ENCODE results near the gene EDN2. TPM values are rescaled to one million over a fixed set of nuclear protein-coding genes. Genes with fewer than 3 reads are reported as not detected.

EDN2 gene
- polyA plus RNA-seq, 10 donors = 0.23 to 3.8 (median 0.66) TPM; not detected in 1

GRCh38 chr1:41440321-41441085 lies 44.0 kb downstream of the EDN2 start:
- no peak for DNase-seq

- DNase-seq = no peak
Measured at GRCh38 chr1:41439234-41439633, 45.2 kb downstream of the EDN2 start.

- no peak for DNase-seq
Measured at GRCh38 chr1:41438711-41439110, 45.8 kb downstream of the EDN2 start.

- DNase-seq = no peak
Measured at GRCh38 chr1:41437011-41437355, 47.5 kb downstream of the EDN2 start.

GRCh38 chr1:41436281-41437010 lies 48.0 kb downstream of the EDN2 start:
- no peak for DNase-seq

- DNase-seq = no peak
Measured at GRCh38 chr1:41435570-41436178, 48.8 kb downstream of the EDN2 start.

- no peak for DNase-seq
Measured at GRCh38 chr1:41434748-41435449, 49.6 kb downstream of the EDN2 start.

- DNase-seq = no peak
Measured at GRCh38 chr1:41434306-41434705, 50.2 kb downstream of the EDN2 start.

GRCh38 chr1:41433501-41433900 lies 51.0 kb downstream of the EDN2 start:
- DNase-seq = no peak

GRCh38 chr1:41432481-41433280 lies 51.8 kb downstream of the EDN2 start:
- peak; percentile 71 to 84 (median 73) for DNase-seq

- peak in 1 of 3 donors; percentile 52 for DNase-seq
Measured at GRCh38 chr1:41431490-41432350, 52.8 kb downstream of the EDN2 start.

GRCh38 chr1:41430582-41430981 lies 53.9 kb downstream of the EDN2 start:
- DNase-seq = peak in 2 of 3 donors; percentile 71 to 86

- peak in 1 of 3 donors; percentile 54 for DNase-seq
Measured at GRCh38 chr1:41430069-41430468, 54.4 kb downstream of the EDN2 start.

GRCh38 chr1:41429641-41430035 lies 54.8 kb downstream of the EDN2 start:
- no peak for DNase-seq

Other genes with a start within 250 kb of the EDN2 start
- gene SCMH1, start 242.4 kb downstream of the EDN2 start, polyA plus RNA-seq (ENCODE audit: insufficient read length in 10 of 10) = 10 to 100 TPM; 27.2 to 39.1 (median 34.5) TPM
- gene FOXO6, start 123.2 kb downstream of the EDN2 start, polyA plus RNA-seq (ENCODE audit: insufficient read length in 10 of 10) = 10 to 100 TPM in 7 of 10 donors, 1 to 10 TPM in 3; 7.1 to 12.1 (median 10.7) TPM